Measurements from ENCODE around the gene OR1M1. TPM values are rescaled to one million over a fixed set of nuclear protein-coding genes. Genes with fewer than 3 reads are reported as not detected.

Gene OR1M1
- polyA plus RNA-seq, 2 of the 4 experiments (the other 2 are of a cell fraction): not detected

DNA sequence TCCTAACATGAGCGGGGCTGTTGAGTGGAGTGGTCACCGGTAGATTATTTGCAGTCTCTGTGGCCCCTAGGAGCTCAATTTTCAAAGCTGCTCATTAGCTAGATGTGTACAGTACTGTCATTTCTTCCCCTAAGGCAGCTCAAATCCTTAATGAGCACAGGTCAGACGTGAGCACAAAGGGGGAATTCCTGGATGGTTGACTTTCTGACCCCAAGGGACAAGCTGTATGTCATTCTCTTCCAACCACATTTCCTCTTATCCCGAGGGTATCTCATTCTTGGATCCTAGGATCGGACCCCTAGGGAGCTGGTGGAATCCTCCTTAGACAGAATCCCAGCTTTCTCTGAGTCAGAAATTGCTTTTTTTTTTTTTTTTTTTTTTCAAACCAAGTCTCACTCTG lies 45.6 kb downstream of the OR1M1 start:
- no peak for TF ChIP-seq NR3C1 (IDR thresholded peaks at IDR 0.05)
- TF ChIP-seq RFX5 (IDR thresholded peaks at IDR 0.05): no peak
- TF ChIP-seq, protein P1, sequence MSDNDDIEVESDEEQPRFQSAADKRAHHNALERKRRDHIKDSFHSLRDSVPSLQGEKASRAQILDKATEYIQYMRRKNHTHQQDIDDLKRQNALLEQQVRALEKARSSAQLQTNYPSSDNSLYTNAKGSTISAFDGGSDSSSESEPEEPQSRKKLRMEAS (IDR thresholded peaks at IDR 0.05): no peak
- no peak for TF ChIP-seq KDM5A (IDR thresholded peaks at IDR 0.05)
- TF ChIP-seq JUNB (IDR thresholded peaks at IDR 0.05): no peak
- TF ChIP-seq ZNF302 (CRISPR knock-in tag; IDR thresholded peaks at IDR 0.05): no peak
- TF ChIP-seq CHD4 (IDR thresholded peaks at IDR 0.05; ENCODE audit: borderline replicate concordance): no peak
- TF ChIP-seq FOSL2 (IDR thresholded peaks at IDR 0.05): no peak
- TF ChIP-seq FOSL2 (CRISPR knock-in tag; IDR thresholded peaks at IDR 0.05): no peak
- no peak for TF ChIP-seq NFE2L2 (conservative IDR thresholded peaks at IDR 0.05; ENCODE audit: low read length)
- TF ChIP-seq, protein P2, sequence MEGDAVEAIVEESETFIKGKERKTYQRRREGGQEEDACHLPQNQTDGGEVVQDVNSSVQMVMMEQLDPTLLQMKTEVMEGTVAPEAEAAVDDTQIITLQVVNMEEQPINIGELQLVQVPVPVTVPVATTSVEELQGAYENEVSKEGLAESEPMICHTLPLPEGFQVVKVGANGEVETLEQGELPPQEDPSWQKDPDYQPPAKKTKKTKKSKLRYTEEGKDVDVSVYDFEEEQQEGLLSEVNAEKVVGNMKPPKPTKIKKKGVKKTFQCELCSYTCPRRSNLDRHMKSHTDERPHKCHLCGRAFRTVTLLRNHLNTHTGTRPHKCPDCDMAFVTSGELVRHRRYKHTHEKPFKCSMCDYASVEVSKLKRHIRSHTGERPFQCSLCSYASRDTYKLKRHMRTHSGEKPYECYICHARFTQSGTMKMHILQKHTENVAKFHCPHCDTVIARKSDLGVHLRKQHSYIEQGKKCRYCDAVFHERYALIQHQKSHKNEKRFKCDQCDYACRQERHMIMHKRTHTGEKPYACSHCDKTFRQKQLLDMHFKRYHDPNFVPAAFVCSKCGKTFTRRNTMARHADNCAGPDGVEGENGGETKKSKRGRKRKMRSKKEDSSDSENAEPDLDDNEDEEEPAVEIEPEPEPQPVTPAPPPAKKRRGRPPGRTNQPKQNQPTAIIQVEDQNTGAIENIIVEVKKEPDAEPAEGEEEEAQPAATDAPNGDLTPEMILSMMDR (IDR thresholded peaks at IDR 0.05): no peak
- TF ChIP-seq ZSCAN20 (CRISPR knock-in tag; IDR thresholded peaks at IDR 0.05): no peak
- TF ChIP-seq HDAC2 (IDR thresholded peaks at IDR 0.05): no peak
- TF ChIP-seq, protein P3, sequence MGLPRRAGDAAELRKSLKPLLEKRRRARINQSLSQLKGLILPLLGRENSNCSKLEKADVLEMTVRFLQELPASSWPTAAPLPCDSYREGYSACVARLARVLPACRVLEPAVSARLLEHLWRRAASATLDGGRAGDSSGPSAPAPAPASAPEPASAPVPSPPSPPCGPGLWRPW (IDR thresholded peaks at IDR 0.05): no peak
- TF ChIP-seq EHF (CRISPR knock-in tag; IDR thresholded peaks at IDR 0.05): no peak
- TF ChIP-seq NPAS2 (CRISPR knock-in tag; IDR thresholded peaks at IDR 0.05; ENCODE audit: borderline replicate concordance): no peak
- TF ChIP-seq HOXB5 (CRISPR knock-in tag; IDR thresholded peaks at IDR 0.05): no peak
- no peak for TF ChIP-seq POLR2A (IDR thresholded peaks at IDR 0.05; ENCODE audit: low read length)
- no peak for TF ChIP-seq TP53 (CRISPR knock-in tag; IDR thresholded peaks at IDR 0.05)
- TF ChIP-seq ZC3H11A (IDR thresholded peaks at IDR 0.05): no peak
- TF ChIP-seq SMC3 (IDR thresholded peaks at IDR 0.05): no peak
- CTCF ChIA-PET: interaction anchor here (0.6 kb wide), 1 partner anchor 435 kb away, joined by 4 read pairs; no protein-coding TSS in a partner anchor
- ATAC-seq: no peak
- 10% methylated on average over 5 of the region's 5 CpGs for WGBS (ENCODE audit: missing lambda C conversion rate)
- Histone ChIP-seq H3K4me3 (no peak overlapping the region), H3K27ac (no peak overlapping the region), H3K9me3 (no peaks in the 10 kb centered on the region), H3K4me1 (no peaks in the 10 kb centered on the region), H3K4me2 (no peak overlapping the region)
- no peak for DNase-seq (ENCODE audit: low read depth in 1 of 2, low spot score in 1 of 2)
- POLR2A ChIA-PET: no interaction called here
- no peak for FAIRE-seq

DNA sequence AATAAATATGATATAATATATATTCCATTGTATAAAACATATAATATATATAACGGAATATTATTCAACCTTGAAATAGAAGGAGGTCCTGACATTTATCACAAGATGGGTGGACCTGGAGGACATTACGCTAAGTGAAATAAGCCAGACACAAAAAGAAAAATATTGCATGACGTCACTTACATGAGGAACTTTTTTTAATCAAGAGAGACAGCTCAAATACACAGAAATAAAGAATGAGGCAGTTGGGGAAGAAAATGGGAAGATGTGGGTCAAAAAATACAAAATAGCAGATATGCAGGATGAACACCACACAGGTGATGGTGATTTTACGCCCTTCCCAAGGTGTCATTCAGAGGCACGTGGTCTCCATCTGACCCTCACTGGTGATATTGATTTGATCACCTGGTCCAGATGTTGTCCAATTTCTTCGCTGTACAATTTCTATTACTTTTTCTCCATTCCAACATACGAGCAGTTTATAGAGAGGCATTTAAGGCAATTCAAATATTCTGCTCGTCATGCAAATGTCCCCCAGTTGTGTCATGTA lies 52.8 kb downstream of the OR1M1 start:
- H3K9me3 ChIP-seq: peaks cover 35% of the 10 kb centered on the region
- peak overlapping the region; percentile 86 for H3K4me3 ChIP-seq
- peak; percentile 20 to 37; a peak in 3 of 6 replicates for ATAC-seq
- peak overlapping the region; percentile 65 for H3K4me2 ChIP-seq
- CTCF ChIA-PET: no interaction called here
- no peaks in the 10 kb centered on the region for H3K4me1 ChIP-seq
- FAIRE-seq: no peak
- POLR2A ChIA-PET: no interaction called here
- TF ChIP-seq HDAC2 (IDR thresholded peaks at IDR 0.05): no peak
- no peak for TF ChIP-seq FOXS1 (CRISPR knock-in tag; IDR thresholded peaks at IDR 0.05)
- TF ChIP-seq RCOR1 (IDR thresholded peaks at IDR 0.05; ENCODE audit: low read depth, low read length): no peak
- no peak for TF ChIP-seq HOXB5 (CRISPR knock-in tag; IDR thresholded peaks at IDR 0.05)
- TF ChIP-seq SREBF2 (IDR thresholded peaks at IDR 0.05): no peak
- no peak for TF ChIP-seq HOXB13 (CRISPR knock-in tag; IDR thresholded peaks at IDR 0.05; ENCODE audit: low read depth)
- TF ChIP-seq, protein P4, sequence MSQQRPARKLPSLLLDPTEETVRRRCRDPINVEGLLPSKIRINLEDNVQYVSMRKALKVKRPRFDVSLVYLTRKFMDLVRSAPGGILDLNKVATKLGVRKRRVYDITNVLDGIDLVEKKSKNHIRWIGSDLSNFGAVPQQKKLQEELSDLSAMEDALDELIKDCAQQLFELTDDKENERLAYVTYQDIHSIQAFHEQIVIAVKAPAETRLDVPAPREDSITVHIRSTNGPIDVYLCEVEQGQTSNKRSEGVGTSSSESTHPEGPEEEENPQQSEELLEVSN (IDR thresholded peaks at IDR 0.05; ENCODE audit: borderline replicate concordance, low read depth): no peak
- TF ChIP-seq JUNB (IDR thresholded peaks at IDR 0.05): no peak
- TF ChIP-seq, protein P5, sequence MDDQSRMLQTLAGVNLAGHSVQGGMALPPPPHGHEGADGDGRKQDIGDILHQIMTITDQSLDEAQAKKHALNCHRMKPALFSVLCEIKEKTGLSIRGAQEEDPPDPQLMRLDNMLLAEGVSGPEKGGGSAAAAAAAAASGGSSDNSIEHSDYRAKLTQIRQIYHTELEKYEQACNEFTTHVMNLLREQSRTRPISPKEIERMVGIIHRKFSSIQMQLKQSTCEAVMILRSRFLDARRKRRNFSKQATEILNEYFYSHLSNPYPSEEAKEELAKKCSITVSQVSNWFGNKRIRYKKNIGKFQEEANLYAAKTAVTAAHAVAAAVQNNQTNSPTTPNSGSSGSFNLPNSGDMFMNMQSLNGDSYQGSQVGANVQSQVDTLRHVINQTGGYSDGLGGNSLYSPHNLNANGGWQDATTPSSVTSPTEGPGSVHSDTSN (IDR thresholded peaks at IDR 0.05): no peak
- no peak for TF ChIP-seq RARB (CRISPR knock-in tag; IDR thresholded peaks at IDR 0.05)
- H3K27ac ChIP-seq: peak overlapping the region; percentile 90 to 93
- 27% methylated on average over 8 of the region's 8 CpGs for WGBS (ENCODE audit: missing lambda C conversion rate)
- no peak for DNase-seq (ENCODE audit: low read depth in 1 of 2, low spot score in 1 of 2)

All from A549 (cell line).